A673 (cell line): Measurements from ENCODE around the gene BCAR3. TPM values are rescaled to one million over a fixed set of nuclear protein-coding genes. Genes with fewer than 3 reads are reported as not detected.

Experiments used
- BruUV-seq: library from RNA; stranded (reverse); fragments of 400-500 nt; replicated peaks from 2 replicates; lab custom pipeline; 2021; lab: Mats Ljungman, UMichigan
- CTCF ChIA-PET: fragments of 300-600 bp; sonication (Branson Sonifier 250); formaldehyde crosslinking; loops from one replicate; lab custom pipeline; 2022; ENCODE audit warnings: antibody characterized with exemption; lab: Charles Lee
- POLR2A ChIA-PET: fragments of 300-600 bp; sonication (Branson Sonifier 250); formaldehyde crosslinking; loops from one replicate; lab custom pipeline; 2022; ENCODE audit warnings: antibody characterized with exemption; ENCODE audit not compliant: low non-redundant PET; lab: Charles Lee
- DNase-seq: peaks from one replicate; pipeline ENCODE4 v3.0.0-alpha.2; 2015; ENCODE audit warnings: low spot score
- H3K27ac ChIP-seq: fragments of 200-600 bp; sonication (generic); 2 replicates; pipeline ENCODE4 v1.5.1; 2016; ENCODE audit warnings: mixed run types, low read depth, mild to moderate bottlenecking, mixed read lengths, antibody characterized with exemption, low read length; ENCODE audit not compliant: poor library complexity, severe bottlenecking
- H3K27me3 ChIP-seq: fragments of 200-600 bp; sonication (generic); replicated peaks from 2 replicates; pipeline ENCODE4 v1.6.1; 2017; ENCODE audit warnings: mixed run types, low read depth, mild to moderate bottlenecking, mixed read lengths, antibody characterized with exemption, low read length; ENCODE audit not compliant: insufficient read depth, poor library complexity
- H3K36me3 ChIP-seq: fragments of 200-600 bp; sonication (generic); 2 replicates; pipeline ENCODE4 v1.6.1; 2016; ENCODE audit warnings: mixed run types, mild to moderate bottlenecking, mixed read lengths, antibody characterized with exemption, low read length; ENCODE audit not compliant: insufficient read depth, poor library complexity, severe bottlenecking
- H3K4me1 ChIP-seq: fragments of 200-600 bp; sonication (generic); 2 replicates; pipeline ENCODE4 v1.6.1; 2017; ENCODE audit warnings: mixed run types, mild to moderate bottlenecking, mixed read lengths, antibody characterized with exemption, low read length; ENCODE audit not compliant: insufficient read depth, poor library complexity, severe bottlenecking
- H3K4me3 ChIP-seq: fragments of 200-600 bp; sonication (generic); 2 replicates; pipeline ENCODE4 v1.5.1; 2016; ENCODE audit warnings: low read depth, mixed run types, mild to moderate bottlenecking, mixed read lengths, low read length; ENCODE audit not compliant: poor library complexity, severe bottlenecking
- H3K9me3 ChIP-seq: fragments of 200-600 bp; sonication (generic); 2 replicates; pipeline ENCODE4 v1.6.1; 2016; ENCODE audit warnings: mixed run types, low read depth, mild to moderate bottlenecking, mixed read lengths, antibody characterized with exemption, low read length; ENCODE audit not compliant: poor library complexity, severe bottlenecking
- EZH2 ChIP-seq: fragments of 200-600 bp; sonication (generic); IDR thresholded peaks from 2 replicates; pipeline ENCODE4 v1.6.1; 2017; ENCODE audit warnings: borderline replicate concordance, low read depth, mild to moderate bottlenecking, mixed read lengths, antibody characterized with exemption, low read length; ENCODE audit not compliant: poor library complexity, severe bottlenecking
- intact Hi-C: fragments of 100-400 bp; cut with micrococcal nuclease; formaldehyde crosslinking; loops from one replicate; pipeline ENCODE4 v1.10.0; 2022; ENCODE audit not compliant: unreplicated experiment
- total RNA-seq: library from RNA; stranded (reverse); gene quantifications from 2 replicates; pipeline ENCODE4 v1.2.3, GENCODE V29; 2021
- TF ChIP-seq, protein P1 (sequence below): fragments of 300-800, 200-600 bp; sonication (generic); conservative IDR thresholded peaks from 2 replicates; pipeline ENCODE4 v1.5.1; 2017; ENCODE audit warnings: low read depth, mild to moderate bottlenecking, antibody characterized with exemption, low read length, moderate library complexity, mixed read lengths

The BCAR3 gene
- total RNA-seq, 1 experiment from 2014 or later, result 0.90 TPM

DNA sequence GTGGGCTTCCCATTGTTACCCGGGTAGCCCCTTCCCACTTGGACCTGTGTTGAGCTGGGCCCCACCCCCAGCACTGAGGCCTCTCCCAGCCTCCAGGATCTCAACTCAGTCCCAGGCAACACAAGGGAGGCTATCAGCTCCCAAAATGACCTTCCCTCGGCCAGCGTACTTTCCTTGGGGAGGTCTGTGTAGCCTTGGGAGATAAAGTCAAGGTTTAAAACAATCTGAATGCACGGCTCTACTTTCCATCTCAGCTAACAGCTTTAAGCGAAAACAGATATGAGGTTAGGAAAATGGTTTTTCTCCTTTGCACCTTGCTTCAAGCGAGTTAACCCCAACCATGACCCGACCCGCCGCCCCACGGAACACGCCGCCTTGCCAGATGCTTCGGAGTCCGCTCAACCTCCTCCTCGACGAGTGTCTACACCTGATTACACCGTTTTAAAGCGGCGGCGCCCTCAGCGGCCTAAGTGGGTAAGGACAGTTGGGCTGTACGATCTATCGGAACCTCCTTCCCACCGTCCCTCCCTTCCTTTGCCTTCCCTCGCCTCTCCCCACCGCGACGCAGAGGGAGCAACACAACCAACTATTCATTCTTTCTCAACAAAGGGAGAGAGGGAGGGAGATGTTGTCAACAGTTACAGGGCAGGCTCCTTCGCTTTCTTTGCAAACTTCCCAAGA lies 1.1 kb downstream of the BCAR3 start:
- no peak overlapping the region for H3K27ac ChIP-seq
- intact Hi-C loops, result no loop called here

DNA sequence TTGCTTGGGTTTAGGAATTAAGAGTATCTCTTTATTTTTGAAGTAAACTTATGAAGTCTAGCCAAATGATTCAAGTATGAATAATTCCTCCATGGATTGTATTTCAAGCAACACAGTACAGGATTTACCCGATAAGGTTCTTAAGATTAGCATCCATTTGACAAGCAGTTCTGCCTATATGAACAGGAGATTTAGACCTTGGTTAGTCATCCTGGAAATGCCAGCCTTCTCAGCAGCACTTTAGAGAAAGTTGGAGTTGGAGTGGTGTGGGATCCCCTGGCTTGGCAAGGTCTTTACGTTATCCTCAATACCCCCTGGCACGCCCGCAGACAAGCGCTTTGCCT lies 1.6 kb downstream of the BCAR3 start:
- Histone ChIP-seq H3K4me1 (no peaks in the 10 kb centered on the region), H3K36me3 (no peaks in the 10 kb centered on the region), H3K27ac (no peak overlapping the region), H3K27me3 (peaks cover 25% of the 10 kb centered on the region), H3K4me3 (no peak overlapping the region), H3K9me3 (no peaks in the 10 kb centered on the region)
- ChIA-PET CTCF (no interaction called here), POLR2A (interaction anchor here (0.6 kb wide), 1 partner anchor 203 kb away, joined by 18 read pairs; no protein-coding TSS in a partner anchor)
- intact Hi-C loops, result no loop called here
- no TSS peak for BruUV-seq
- TF ChIP-seq EZH2, result no peak
- TF ChIP-seq, protein P1, sequence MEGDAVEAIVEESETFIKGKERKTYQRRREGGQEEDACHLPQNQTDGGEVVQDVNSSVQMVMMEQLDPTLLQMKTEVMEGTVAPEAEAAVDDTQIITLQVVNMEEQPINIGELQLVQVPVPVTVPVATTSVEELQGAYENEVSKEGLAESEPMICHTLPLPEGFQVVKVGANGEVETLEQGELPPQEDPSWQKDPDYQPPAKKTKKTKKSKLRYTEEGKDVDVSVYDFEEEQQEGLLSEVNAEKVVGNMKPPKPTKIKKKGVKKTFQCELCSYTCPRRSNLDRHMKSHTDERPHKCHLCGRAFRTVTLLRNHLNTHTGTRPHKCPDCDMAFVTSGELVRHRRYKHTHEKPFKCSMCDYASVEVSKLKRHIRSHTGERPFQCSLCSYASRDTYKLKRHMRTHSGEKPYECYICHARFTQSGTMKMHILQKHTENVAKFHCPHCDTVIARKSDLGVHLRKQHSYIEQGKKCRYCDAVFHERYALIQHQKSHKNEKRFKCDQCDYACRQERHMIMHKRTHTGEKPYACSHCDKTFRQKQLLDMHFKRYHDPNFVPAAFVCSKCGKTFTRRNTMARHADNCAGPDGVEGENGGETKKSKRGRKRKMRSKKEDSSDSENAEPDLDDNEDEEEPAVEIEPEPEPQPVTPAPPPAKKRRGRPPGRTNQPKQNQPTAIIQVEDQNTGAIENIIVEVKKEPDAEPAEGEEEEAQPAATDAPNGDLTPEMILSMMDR, result no peak
- DNase-seq, result no peak

More for the DNA sequence above, 1.1 kb downstream of the BCAR3 start:
- peak; percentile 45 for DNase-seq
- TF ChIP-seq EZH2, result no peak
- TF ChIP-seq, protein P1, result peak; percentile 39; the same call in 1 of the 2 replicates
- Histone ChIP-seq H3K4me1 (no peaks in the 10 kb centered on the region), H3K36me3 (no peaks in the 10 kb centered on the region), H3K27me3 (peaks cover 25% of the 10 kb centered on the region), H3K9me3 (no peaks in the 10 kb centered on the region), H3K4me3 (peak overlapping the region; percentile 57)
- CTCF ChIA-PET, result no interaction called here
- BruUV-seq, result no TSS peak
- POLR2A ChIA-PET, result interaction anchor here (0.6 kb wide), 1 partner anchor 203 kb away, joined by 18 read pairs; no protein-coding TSS in a partner anchor

DNA sequence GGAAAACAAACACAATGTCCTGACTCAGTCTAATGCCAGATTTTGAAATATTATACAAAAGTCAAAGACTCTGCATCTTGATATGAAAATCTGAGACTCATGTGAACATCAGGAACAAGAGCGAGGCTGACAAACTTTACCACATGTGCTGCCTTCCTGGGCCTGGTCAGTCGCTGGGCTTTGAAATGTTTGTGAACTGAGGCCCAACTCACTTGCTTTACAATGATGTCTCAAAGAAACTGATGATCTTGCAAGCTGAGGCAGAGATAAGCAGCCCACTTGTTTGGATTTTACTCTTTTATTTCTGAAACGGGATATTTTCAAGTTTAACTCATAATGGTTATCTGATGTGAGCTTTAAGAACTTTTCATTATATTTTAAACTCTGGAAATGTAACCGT lies 2.1 kb downstream of the BCAR3 start:
- no TSS peak for BruUV-seq
- intact Hi-C loops, result no loop called here
- DNase-seq, result no peak
- Histone ChIP-seq H3K9me3 (no peaks in the 10 kb centered on the region), H3K27ac (no peak overlapping the region), H3K4me3 (no peak overlapping the region), H3K4me1 (no peaks in the 10 kb centered on the region), H3K27me3 (peaks cover 24% of the 10 kb centered on the region), H3K36me3 (no peaks in the 10 kb centered on the region)
- POLR2A ChIA-PET, result no interaction called here
- TF ChIP-seq, protein P1, result no peak
- TF ChIP-seq EZH2, result no peak
- CTCF ChIA-PET, result no interaction called here
